Muscle layer of duodenum (tissue), 2 donors: Measurements from ENCODE around the gene DPM3.

Source experiments
- H3K27ac ChIP-seq: one replicate; pipeline ENCODE4 v1.7.0; 2013; ENCODE audit warnings: mild to moderate bottlenecking, low read length
- H3K27me3 ChIP-seq: one replicate; pipeline ENCODE4 v1.7.0; 2013; ENCODE audit warnings: low read depth, mild to moderate bottlenecking, control low read depth, low read length
- H3K36me3 ChIP-seq, 2 donors: one replicate each; pipeline ENCODE4 v1.7.0; 2013; ENCODE audit warnings: low read length in 2 of 2, control low read depth in 1 of 2, mild to moderate bottlenecking in 1 of 2; ENCODE audit not compliant: insufficient read depth in 2 of 2, control insufficient read depth in 1 of 2
- H3K4me1 ChIP-seq, 2 donors: one replicate each; pipeline ENCODE4 v1.7.0; 2013; ENCODE audit warnings: low read length in 2 of 2, mild to moderate bottlenecking in 2 of 2, control low read depth in 1 of 2, moderate library complexity in 1 of 2; ENCODE audit not compliant: insufficient read depth in 2 of 2, control insufficient read depth in 1 of 2
- H3K4me3 ChIP-seq, 2 donors: one replicate each; pipeline ENCODE4 v1.7.0; 2013; ENCODE audit warnings: low read length in 2 of 2, low read depth in 1 of 2, mild to moderate bottlenecking in 1 of 2
- H3K9me3 ChIP-seq, 2 donors: one replicate each; pipeline ENCODE4 v1.7.0; 2013; ENCODE audit warnings: low read length in 2 of 2, control low read depth in 1 of 2, mild to moderate bottlenecking in 1 of 2; ENCODE audit not compliant: control insufficient read depth in 1 of 2
- donor health status: healthy.

The DPM3 gene

GRCh38 chr1:155105604-155106011, 34.7 kb downstream of the DPM3 start:
- Histone ChIP-seq H3K27me3 (no peaks in the 10 kb centered on the region), H3K36me3 (no peaks in the 10 kb centered on the region), H3K4me3 (no peak overlapping the region), H3K27ac (no peak overlapping the region), H3K9me3 (no peaks in the 10 kb centered on the region), H3K4me1 (no peaks in the 10 kb centered on the region)

- Histone ChIP-seq H3K27me3 (no peaks in the 10 kb centered on the region), H3K4me1 (no peaks in the 10 kb centered on the region), H3K4me3 (no peak overlapping the region), H3K27ac (no peak overlapping the region), H3K36me3 (no peaks in the 10 kb centered on the region), H3K9me3 (no peaks in the 10 kb centered on the region)
These were observed 35.5 kb downstream of the DPM3 start for GRCh38 chr1:155104605-155105534.

- Histone ChIP-seq H3K27ac (no peak overlapping the region), H3K4me1 (no peaks in the 10 kb centered on the region), H3K36me3 (no peaks in the 10 kb centered on the region), H3K9me3 (no peaks in the 10 kb centered on the region), H3K27me3 (no peaks in the 10 kb centered on the region), H3K4me3 (no peak overlapping the region)
These were observed 37.0 kb downstream of the DPM3 start for GRCh38 chr1:155103325-155103724.

GRCh38 chr1:155099331-155099730, 41.0 kb downstream of the DPM3 start:
- Histone ChIP-seq H3K36me3 (no peaks in the 10 kb centered on the region), H3K27ac (no peak overlapping the region), H3K27me3 (no peaks in the 10 kb centered on the region), H3K9me3 (no peaks in the 10 kb centered on the region), H3K4me1 (peaks cover 0 to 4% of the 10 kb centered on the region in 2 donors), H3K4me3 (no peak overlapping the region)

- H3K4me1 ChIP-seq: peaks cover 4 to 26% of the 10 kb centered on the region in 2 donors
- no peaks in the 10 kb centered on the region for H3K9me3 ChIP-seq
- H3K4me3 ChIP-seq: no peak overlapping the region
- no peak overlapping the region for H3K27ac ChIP-seq
- no peaks in the 10 kb centered on the region for H3K36me3 ChIP-seq
- H3K27me3 ChIP-seq: no peaks in the 10 kb centered on the region
These were observed 45.7 kb downstream of the DPM3 start for GRCh38 chr1:155094622-155094948.

- Histone ChIP-seq H3K4me3 (no peak overlapping the region), H3K9me3 (no peaks in the 10 kb centered on the region), H3K36me3 (no peaks in the 10 kb centered on the region), H3K27me3 (no peaks in the 10 kb centered on the region), H3K27ac (no peak overlapping the region), H3K4me1 (peaks cover 4 to 26% of the 10 kb centered on the region in 2 donors)
These were observed 46.3 kb downstream of the DPM3 start for GRCh38 chr1:155093911-155094621.

- Histone ChIP-seq H3K27me3 (no peaks in the 10 kb centered on the region), H3K36me3 (no peaks in the 10 kb centered on the region), H3K4me1 (peaks cover 4 to 26% of the 10 kb centered on the region in 2 donors), H3K9me3 (no peaks in the 10 kb centered on the region), H3K27ac (no peak overlapping the region), H3K4me3 (no peak overlapping the region)
These were observed 47.7 kb downstream of the DPM3 start for GRCh38 chr1:155092641-155093040.

- Histone ChIP-seq H3K36me3 (no peaks in the 10 kb centered on the region), H3K9me3 (no peaks in the 10 kb centered on the region), H3K4me3 (no peak overlapping the region), H3K27me3 (no peaks in the 10 kb centered on the region), H3K4me1 (peaks cover 4 to 26% of the 10 kb centered on the region in 2 donors), H3K27ac (no peak overlapping the region)
These were observed 48.2 kb downstream of the DPM3 start for GRCh38 chr1:155092131-155092530.

- Histone ChIP-seq H3K4me1 (peaks cover 4 to 26% of the 10 kb centered on the region in 2 donors), H3K4me3 (no peak overlapping the region), H3K36me3 (no peaks in the 10 kb centered on the region), H3K27ac (no peak overlapping the region), H3K27me3 (no peaks in the 10 kb centered on the region), H3K9me3 (no peaks in the 10 kb centered on the region)
These were observed 49.0 kb downstream of the DPM3 start for GRCh38 chr1:155091071-155092051.
